Endothelial cell of umbilical vein (primary cell): ENCODE measurements around the gene PTAR1.

Experiments
- EZH2 ChIP-seq: IDR thresholded peaks from 2 replicates; pipeline ENCODE4 v1.6.1; 2012; ENCODE audit warnings: borderline replicate concordance, low read depth, mild to moderate bottlenecking, moderate library complexity, low read length, inconsistent platforms; ENCODE audit not compliant: severe bottlenecking
- FOS ChIP-seq: IDR thresholded peaks from 2 replicates; pipeline ENCODE4 v1.6.1; 2011; ENCODE audit warnings: mild to moderate bottlenecking, low read length, moderate library complexity, borderline replicate concordance; ENCODE audit not compliant: insufficient read depth
- GATA2 ChIP-seq: IDR thresholded peaks from 2 replicates; pipeline ENCODE4 v1.7.0; 2011; ENCODE audit warnings: low read depth, mild to moderate bottlenecking, moderate library complexity, mixed read lengths, low read length; ENCODE audit not compliant: insufficient read length, insufficient read depth
- JUN ChIP-seq: IDR thresholded peaks from 2 replicates; pipeline ENCODE4 v1.6.1; 2011; ENCODE audit warnings: borderline replicate concordance, low read depth; ENCODE audit not compliant: insufficient read length, insufficient read depth
- MYC ChIP-seq: IDR thresholded peaks from one replicate; pipeline ENCODE4 v1.6.1; 2011; ENCODE audit warnings: mild to moderate bottlenecking, low read depth, low read length
- POLR2A ChIP-seq: IDR thresholded peaks from 2 replicates; pipeline ENCODE4 v1.6.1; 2012; ENCODE audit warnings: low read depth, mild to moderate bottlenecking, control low read depth, low read length
- POLR2AphosphoS5 ChIP-seq: IDR thresholded peaks from 2 replicates; pipeline ENCODE4 v1.6.1; 2012; ENCODE audit warnings: low read depth, mild to moderate bottlenecking, control low read depth, low read length, moderate library complexity; ENCODE audit not compliant: insufficient read depth
- TF ChIP-seq, protein P1 (sequence below), 2 donors: IDR thresholded peaks; 1 replicate in 1 of 2; 2 replicates in 1 of 2; pipeline ENCODE4 v1.5.1; 2011; ENCODE audit warnings: low read length in 2 of 2, mild to moderate bottlenecking in 2 of 2, moderate library complexity in 2 of 2, control low read depth in 1 of 2, inconsistent platforms in 1 of 2, low read depth in 1 of 2; ENCODE audit not compliant: insufficient read depth in 1 of 2; ENCODE audit errors: extremely low read depth in 1 of 2

GRCh38 chr9:69743930-69744329, 15.9 kb downstream of the PTAR1 start:
- TF ChIP-seq MYC (no peak), POLR2A (no peak), EZH2 (no peak), JUN (no peak), POLR2AphosphoS5 (no peak), FOS (no peak), GATA2 (no peak)
- TF ChIP-seq, protein P1, sequence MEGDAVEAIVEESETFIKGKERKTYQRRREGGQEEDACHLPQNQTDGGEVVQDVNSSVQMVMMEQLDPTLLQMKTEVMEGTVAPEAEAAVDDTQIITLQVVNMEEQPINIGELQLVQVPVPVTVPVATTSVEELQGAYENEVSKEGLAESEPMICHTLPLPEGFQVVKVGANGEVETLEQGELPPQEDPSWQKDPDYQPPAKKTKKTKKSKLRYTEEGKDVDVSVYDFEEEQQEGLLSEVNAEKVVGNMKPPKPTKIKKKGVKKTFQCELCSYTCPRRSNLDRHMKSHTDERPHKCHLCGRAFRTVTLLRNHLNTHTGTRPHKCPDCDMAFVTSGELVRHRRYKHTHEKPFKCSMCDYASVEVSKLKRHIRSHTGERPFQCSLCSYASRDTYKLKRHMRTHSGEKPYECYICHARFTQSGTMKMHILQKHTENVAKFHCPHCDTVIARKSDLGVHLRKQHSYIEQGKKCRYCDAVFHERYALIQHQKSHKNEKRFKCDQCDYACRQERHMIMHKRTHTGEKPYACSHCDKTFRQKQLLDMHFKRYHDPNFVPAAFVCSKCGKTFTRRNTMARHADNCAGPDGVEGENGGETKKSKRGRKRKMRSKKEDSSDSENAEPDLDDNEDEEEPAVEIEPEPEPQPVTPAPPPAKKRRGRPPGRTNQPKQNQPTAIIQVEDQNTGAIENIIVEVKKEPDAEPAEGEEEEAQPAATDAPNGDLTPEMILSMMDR (IDR thresholded peaks at IDR 0.05; ENCODE audit: extremely low read depth in 1 of 2, insufficient read depth in 1 of 2, low read depth in 1 of 2, low read length in 2 of 2) = no peak
